ENCODE data around the gene MTA1. TPM values are rescaled to one million over a fixed set of nuclear protein-coding genes. Genes with fewer than 3 reads are reported as not detected.
A peak's percentile ranks its signal among the peaks of the same experiment; 100 is the strongest.

The MTA1 gene
- total RNA-seq, 4 donors from 2014 or later: 62.9 to 218 (median 108) TPM

DNA sequence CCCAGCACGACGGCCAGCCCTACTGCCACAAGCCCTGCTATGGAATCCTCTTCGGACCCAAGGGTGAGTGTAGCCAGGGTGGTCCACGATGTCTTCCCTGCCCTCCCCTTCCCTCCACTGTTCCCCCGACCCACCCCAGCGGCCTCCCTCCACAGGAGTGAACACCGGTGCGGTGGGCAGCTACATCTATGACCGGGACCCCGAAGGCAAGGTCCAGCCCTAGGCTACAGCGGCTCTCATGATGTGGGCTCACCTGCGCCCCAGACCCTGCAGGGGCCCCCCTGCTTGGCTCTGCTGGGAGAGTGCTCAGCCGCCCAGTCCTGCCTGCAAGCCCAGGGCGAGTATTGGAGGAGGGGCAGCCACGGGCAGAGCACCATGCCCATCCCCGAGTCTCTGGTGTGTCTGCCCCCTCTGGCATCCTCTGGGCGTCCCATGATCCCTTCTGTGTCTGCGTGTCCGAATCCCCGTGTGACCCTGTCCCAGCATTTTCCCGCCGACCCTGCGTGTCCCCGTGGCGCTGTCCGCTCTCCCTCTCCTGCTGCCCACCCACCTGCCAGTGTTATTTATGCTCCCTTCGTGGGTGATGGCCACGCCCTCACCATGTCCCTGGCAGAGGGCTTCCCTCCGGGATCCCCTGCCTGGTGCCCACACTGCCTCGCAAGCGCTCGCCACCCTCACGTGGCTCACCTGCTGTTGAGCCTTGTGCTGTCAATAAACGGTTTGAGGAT is 60.0 kb downstream of the MTA1 start:
- Histone ChIP-seq H3K4me3 (no peak overlapping the region), H3K4me1 (peaks cover 0 to 55% of the 10 kb centered on the region in 2 donors), H3K36me3 (no peaks in the 10 kb centered on the region), H3K9me3 (no peaks in the 10 kb centered on the region), H3K27ac (peak overlapping the region in 1 of 2 donors; percentile 90), H3K27me3 (no peaks in the 10 kb centered on the region)
- intact Hi-C loops (cut with DNase I; ENCODE audit: low total_unique reads): no loop called here
- TF ChIP-seq, protein P1, sequence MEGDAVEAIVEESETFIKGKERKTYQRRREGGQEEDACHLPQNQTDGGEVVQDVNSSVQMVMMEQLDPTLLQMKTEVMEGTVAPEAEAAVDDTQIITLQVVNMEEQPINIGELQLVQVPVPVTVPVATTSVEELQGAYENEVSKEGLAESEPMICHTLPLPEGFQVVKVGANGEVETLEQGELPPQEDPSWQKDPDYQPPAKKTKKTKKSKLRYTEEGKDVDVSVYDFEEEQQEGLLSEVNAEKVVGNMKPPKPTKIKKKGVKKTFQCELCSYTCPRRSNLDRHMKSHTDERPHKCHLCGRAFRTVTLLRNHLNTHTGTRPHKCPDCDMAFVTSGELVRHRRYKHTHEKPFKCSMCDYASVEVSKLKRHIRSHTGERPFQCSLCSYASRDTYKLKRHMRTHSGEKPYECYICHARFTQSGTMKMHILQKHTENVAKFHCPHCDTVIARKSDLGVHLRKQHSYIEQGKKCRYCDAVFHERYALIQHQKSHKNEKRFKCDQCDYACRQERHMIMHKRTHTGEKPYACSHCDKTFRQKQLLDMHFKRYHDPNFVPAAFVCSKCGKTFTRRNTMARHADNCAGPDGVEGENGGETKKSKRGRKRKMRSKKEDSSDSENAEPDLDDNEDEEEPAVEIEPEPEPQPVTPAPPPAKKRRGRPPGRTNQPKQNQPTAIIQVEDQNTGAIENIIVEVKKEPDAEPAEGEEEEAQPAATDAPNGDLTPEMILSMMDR (IDR thresholded peaks at IDR 0.05): no peak
- TF ChIP-seq POLR2A (IDR thresholded peaks at IDR 0.05): no peak
- DNase-seq: no peak

DNA sequence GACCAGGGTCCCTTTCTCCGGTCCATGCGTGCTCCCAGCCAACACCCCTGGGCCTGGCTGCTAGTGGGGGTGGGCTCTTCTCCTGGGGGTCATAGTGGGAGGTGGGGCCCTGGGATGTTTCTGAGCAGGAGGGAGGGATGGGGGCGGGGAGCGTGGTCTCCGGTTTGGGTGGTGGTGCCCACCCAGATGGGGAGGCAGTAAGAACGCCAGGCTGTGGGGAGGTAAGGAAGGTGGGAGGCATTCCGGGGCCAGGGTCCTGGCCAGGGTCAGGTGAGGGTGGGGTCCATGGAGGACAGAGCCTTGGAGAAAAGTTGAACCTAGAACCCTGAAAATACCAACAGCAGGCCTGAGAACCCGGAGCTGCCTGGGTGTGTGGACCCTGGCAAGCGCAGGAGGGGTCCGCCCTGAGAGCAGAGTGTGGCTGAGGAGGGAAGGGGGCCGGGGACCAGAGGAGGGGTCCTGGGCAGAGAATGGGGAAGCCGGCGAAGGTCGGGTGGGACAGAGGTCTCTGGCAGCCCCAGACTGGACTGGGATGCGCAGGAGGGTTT is 60.6 kb downstream of the MTA1 start:
- Histone ChIP-seq H3K9me3 (no peaks in the 10 kb centered on the region), H3K27ac (peak overlapping the region; percentile 75 to 90), H3K27me3 (no peaks in the 10 kb centered on the region), H3K36me3 (no peaks in the 10 kb centered on the region), H3K4me1 (peaks cover 0 to 54% of the 10 kb centered on the region in 2 donors), H3K4me3 (no peak overlapping the region)
- TF ChIP-seq, protein P1 (IDR thresholded peaks at IDR 0.05): no peak
- no peak for TF ChIP-seq POLR2A (IDR thresholded peaks at IDR 0.05)
- DNase-seq: no peak
- intact Hi-C loops (cut with DNase I; ENCODE audit: low total_unique reads): no loop called here

DNA sequence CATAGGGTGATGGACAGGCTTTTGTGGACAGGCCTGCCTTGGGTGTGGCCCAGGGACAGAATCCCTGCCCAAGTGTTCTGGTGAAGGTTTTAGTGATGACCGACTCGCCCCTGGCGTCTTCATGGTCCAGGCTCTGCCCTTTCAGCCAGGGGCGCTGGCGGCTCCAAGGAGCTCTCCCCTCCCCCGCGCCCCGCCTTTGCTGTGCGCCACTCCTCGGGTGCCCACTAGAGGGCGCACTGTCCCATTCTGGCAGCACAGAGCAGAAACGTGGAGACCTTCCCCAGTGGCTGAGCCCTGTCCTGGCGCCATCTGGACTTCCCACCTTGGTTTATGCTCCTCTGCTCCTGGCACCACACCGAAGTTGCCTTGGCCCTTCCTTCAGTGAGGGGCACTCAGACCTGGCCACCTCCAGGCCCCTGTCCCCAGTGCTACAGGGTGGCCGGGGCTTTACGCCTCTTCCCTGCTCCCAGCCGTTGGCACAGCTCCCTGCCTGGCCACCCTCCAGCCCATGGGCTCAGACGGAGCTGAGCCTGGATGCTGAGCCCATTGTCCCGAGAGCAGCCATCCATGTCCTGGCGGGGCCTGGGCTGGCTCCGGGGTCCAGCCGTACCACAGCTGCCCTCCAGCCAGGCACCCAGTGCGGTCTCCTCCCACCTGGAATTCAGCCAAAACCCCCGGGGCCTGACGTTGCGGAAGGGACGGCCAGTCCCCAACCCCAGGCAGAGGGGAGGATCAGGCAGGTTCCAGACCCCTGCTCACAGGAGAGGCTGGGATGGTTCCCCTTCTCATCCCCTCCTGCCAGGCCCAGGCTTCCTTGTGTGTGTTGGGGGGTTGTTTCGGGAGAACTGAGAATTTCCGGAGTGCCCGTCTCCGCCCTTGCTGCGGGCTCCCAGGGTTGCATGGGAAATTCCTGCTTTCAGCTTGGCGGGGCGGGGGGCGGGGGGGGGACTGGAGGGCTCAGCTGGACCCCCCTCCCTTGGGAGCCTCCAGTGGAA is 61.5 kb downstream of the MTA1 start:
- H3K36me3 ChIP-seq: no peaks in the 10 kb centered on the region
- peak in 1 of 2 donors; percentile 50 for TF ChIP-seq POLR2A (IDR thresholded peaks at IDR 0.05)
- TF ChIP-seq, protein P1 (IDR thresholded peaks at IDR 0.05): peak; percentile 94 to 99 (median 98)
- H3K27ac ChIP-seq: peak overlapping the region; percentile 75 to 90
- peak overlapping the region; percentile 22 to 29 for H3K4me3 ChIP-seq
- H3K9me3 ChIP-seq: no peaks in the 10 kb centered on the region
- H3K4me1 ChIP-seq: peaks cover 0 to 53% of the 10 kb centered on the region in 2 donors
- peaks cover 0 to 2% of the 10 kb centered on the region in 2 donors for H3K27me3 ChIP-seq
- peak; percentile 88 to 94 for DNase-seq
- intact Hi-C loops (cut with DNase I; ENCODE audit: low total_unique reads): no loop called here

DNA sequence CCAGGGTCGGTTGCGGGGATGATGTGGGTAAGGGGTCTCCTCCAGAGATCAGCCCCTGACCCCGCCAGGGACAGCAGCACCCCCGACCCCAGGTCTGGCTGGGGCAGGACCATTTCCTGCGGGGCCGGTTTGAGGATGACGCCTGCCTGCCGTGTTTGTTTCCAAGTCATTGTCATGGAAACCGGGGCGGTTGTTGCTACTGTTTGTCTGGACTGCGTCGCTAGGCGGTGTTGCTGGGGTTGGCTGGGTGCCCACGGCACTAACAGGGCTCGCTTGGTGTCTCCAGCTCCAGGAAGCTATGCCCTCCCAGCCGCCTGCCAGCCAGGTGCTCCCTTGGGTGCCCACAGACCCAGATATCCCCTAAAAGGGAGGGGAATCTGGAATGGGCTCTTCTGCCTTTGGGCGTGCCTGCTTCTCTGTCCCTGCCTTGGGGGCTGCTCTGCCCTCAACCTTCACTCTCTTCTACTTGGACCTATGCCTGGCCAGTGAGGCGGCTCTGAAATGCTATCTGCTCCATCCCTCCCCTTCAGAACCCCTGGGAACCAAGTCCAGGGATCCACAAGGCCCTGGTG is 62.3 kb downstream of the MTA1 start:
- Histone ChIP-seq H3K27ac (peak overlapping the region; percentile 75 to 90), H3K9me3 (no peaks in the 10 kb centered on the region), H3K27me3 (peaks cover 0 to 5% of the 10 kb centered on the region in 2 donors), H3K4me1 (peaks cover 0 to 54% of the 10 kb centered on the region in 2 donors), H3K4me3 (peak overlapping the region; percentile 22 to 29), H3K36me3 (no peaks in the 10 kb centered on the region)
- peak; percentile 94 for DNase-seq
- TF ChIP-seq POLR2A (IDR thresholded peaks at IDR 0.05): peak in 1 of 2 donors; percentile 24
- TF ChIP-seq, protein P1 (IDR thresholded peaks at IDR 0.05): peak in 1 of 4 experiments; percentile 25
- intact Hi-C loops (cut with DNase I; ENCODE audit: low total_unique reads): no loop called here

All from uterus (tissue), 4 donors.